GM10248 (cell line): ENCODE measurements around the gene PRKCA.

Source experiments
- CTCF ChIA-PET: fragments of 300-600 bp; sonication (Branson Sonifier 250); formaldehyde crosslinking; extraction: SDS; loops from one replicate; lab custom pipeline; 2021; ENCODE audit warnings: antibody characterized with exemption; lab: Yijun Ruan, JAX
- POLR2A ChIA-PET: fragments of 350-650 bp; sonication (Branson Sonifier 250); formaldehyde crosslinking; extraction: SDS; loops from one replicate; lab custom pipeline; 2020; ENCODE audit warnings: antibody characterized with exemption; lab: Yijun Ruan, JAX
- DNase-seq: peaks from one replicate; pipeline ENCODE4 v3.0.0; 2012; ENCODE audit errors: extremely low spot score
- CTCF ChIP-seq: IDR thresholded peaks from 2 replicates; pipeline ENCODE4 v1.5.1; 2012; ENCODE audit warnings: mild to moderate bottlenecking, low read depth; ENCODE audit errors: extremely low read depth, missing control alignments, control extremely low read depth

PRKCA gene

GRCh38 chr17:66775271-66775670 lies 472.9 kb downstream of the PRKCA start:
- ChIA-PET POLR2A (no interaction called here), CTCF (interaction anchor here (1.6 to 2.0 kb wide), 3 partner anchors 9 to 12 kb away, joined by 3 to 6 read pairs (median 4); no protein-coding TSS in a partner anchor)
- DNase-seq: no peak
- TF ChIP-seq CTCF: no peak

GRCh38 chr17:66775881-66776400 lies 473.5 kb downstream of the PRKCA start:
- no peak for DNase-seq
- no peak for TF ChIP-seq CTCF
- ChIA-PET CTCF (interaction anchor here (1.6 to 2.0 kb wide), 3 partner anchors 9 to 12 kb away, joined by 3 to 6 read pairs (median 4); no protein-coding TSS in a partner anchor), POLR2A (no interaction called here)

- POLR2A ChIA-PET: no interaction called here
- CTCF ChIA-PET: interaction anchor here (1.6 kb wide), 1 partner anchor 10 kb away, joined by 3 read pairs; no protein-coding TSS in a partner anchor
- DNase-seq: no peak
- no peak for TF ChIP-seq CTCF
Observed at GRCh38 chr17:66776999-66777688, 474.7 kb downstream of the PRKCA start.

GRCh38 chr17:66777689-66778225 lies 475.3 kb downstream of the PRKCA start:
- no peak for TF ChIP-seq CTCF
- POLR2A ChIA-PET: no interaction called here
- CTCF ChIA-PET: no interaction called here
- DNase-seq: no peak

- POLR2A ChIA-PET: no interaction called here
- CTCF ChIA-PET: no interaction called here
- no peak for TF ChIP-seq CTCF
- DNase-seq: no peak
Observed at GRCh38 chr17:66778531-66779236, 476.3 kb downstream of the PRKCA start.

GRCh38 chr17:66779237-66779606 lies 476.8 kb downstream of the PRKCA start:
- TF ChIP-seq CTCF: no peak
- ChIA-PET CTCF (no interaction called here), POLR2A (no interaction called here)
- DNase-seq: no peak
